K562 (cell line): ENCODE measurements around the gene GABPB2. TPM values are rescaled to one million over a fixed set of nuclear protein-coding genes. Genes with fewer than 3 reads are reported as not detected.

Experiments
- ATF7 ChIP-seq: fragments of 450-650 bp; IDR thresholded peaks from 2 replicates; pipeline ENCODE4 v1.7.1; 2014; ENCODE audit warnings: mild to moderate bottlenecking, moderate library complexity
- BHLHE40 ChIP-seq: IDR thresholded peaks from 2 replicates; pipeline ENCODE4 v1.6.1; 2011; ENCODE audit warnings: low read length, improper control_type of control experiment
- ELK1 ChIP-seq: sonication (generic); formaldehyde crosslinking; IDR thresholded peaks from 2 replicates; pipeline ENCODE4 v1.8.1; 2022; ENCODE audit warnings: missing genetic modification reagents
- ESRRB ChIP-seq: fragments of 250-450 bp; sonication (Bioruptor Pico); IDR thresholded peaks from 2 replicates; pipeline ENCODE4 v1.5.0; 2020; ENCODE audit warnings: mild to moderate bottlenecking, moderate library complexity, borderline replicate concordance
- GTF2E2 ChIP-seq: fragments of 200-800 bp; sonication (Bioruptor generic); IDR thresholded peaks from 2 replicates; pipeline ENCODE4 v1.6.1; 2016; ENCODE audit warnings: missing genetic modification characterization, missing compliant biosample characterization
- MBD2 ChIP-seq: sonication (generic); IDR thresholded peaks from 2 replicates; pipeline ENCODE4 v1.6.1; 2016; ENCODE audit warnings: low read depth, borderline replicate concordance
- NFIX ChIP-seq: fragments of 250-450 bp; sonication (Bioruptor Pico); IDR thresholded peaks from 2 replicates; pipeline ENCODE4 v1.4.0; 2020; ENCODE audit warnings: low read depth, mild to moderate bottlenecking, moderate library complexity
- RBM17 ChIP-seq: fragments of 200-400 bp; formaldehyde crosslinking; IDR thresholded peaks from 2 replicates; pipeline ENCODE4 v1.6.1; 2017; ENCODE audit warnings: low read depth, mild to moderate bottlenecking, low read length, borderline replicate concordance
- RFX1 ChIP-seq: fragments of 450-650 bp; IDR thresholded peaks from 2 replicates; pipeline ENCODE4 v1.6.1; 2016; ENCODE audit warnings: mild to moderate bottlenecking, moderate library complexity
- SMARCA4 ChIP-seq: fragments of 450-650 bp; IDR thresholded peaks from 2 replicates; pipeline ENCODE4 v1.6.1; 2016
- SP1 ChIP-seq: sonication (generic); formaldehyde crosslinking; IDR thresholded peaks from 2 replicates; pipeline ENCODE4 v1.8.1; 2022; ENCODE audit warnings: mild to moderate bottlenecking, missing genetic modification reagents
- STAG1 ChIP-seq: sonication (generic); formaldehyde crosslinking; IDR thresholded peaks from 2 replicates; pipeline ENCODE4 v1.5.0; 2020; ENCODE audit warnings: missing genetic modification reagents, borderline replicate concordance
- TBP ChIP-seq: optimal IDR thresholded peaks from 2 replicates; pipeline ENCODE3; 2011; ENCODE audit warnings: low read depth, low read length, improper control_type of control experiment
- TEAD4 ChIP-seq, 2 experiments: sonication (generic) in 1 of 2; formaldehyde crosslinking in 1 of 2; IDR thresholded peaks; 2 replicates each; pipeline versions ENCODE4 v1.6.1 to v1.8.0; 2012 to 2022; ENCODE audit warnings: borderline replicate concordance in 1 of 2, inconsistent platforms in 1 of 2, low read length in 1 of 2, mild to moderate bottlenecking in 1 of 2, missing genetic modification reagents in 1 of 2
- ZBTB49 ChIP-seq: sonication (generic); formaldehyde crosslinking; IDR thresholded peaks from 2 replicates; pipeline ENCODE4 v1.8.0; 2022; ENCODE audit warnings: missing genetic modification reagents, mild to moderate bottlenecking, borderline replicate concordance
- ZNF134 ChIP-seq: fragments of 250-450 bp; sonication (Bioruptor Pico); conservative IDR thresholded peaks from 2 replicates; pipeline ENCODE4 v1.4.0; 2020
- ZNF175 ChIP-seq: fragments of 200-800 bp; sonication (Bioruptor generic); IDR thresholded peaks from 2 replicates; pipeline ENCODE4 v1.6.1; 2016; ENCODE audit warnings: low read depth, mild to moderate bottlenecking, missing genetic modification characterization, missing compliant biosample characterization
- ZNF280A ChIP-seq: fragments of 450-650 bp; IDR thresholded peaks from 2 replicates; pipeline ENCODE4 v1.6.1; 2018; ENCODE audit warnings: mild to moderate bottlenecking, low read depth; ENCODE audit not compliant: partially characterized antibody
- ZNF644 ChIP-seq: fragments of 200-800 bp; sonication (Bioruptor generic); IDR thresholded peaks from 2 replicates; pipeline ENCODE4 v1.6.1; 2016; ENCODE audit warnings: low read depth, missing genetic modification characterization, missing compliant biosample characterization
- polyA plus RNA-seq, 8 experiments: library from polyadenylated mRNA; depleted of rRNA in 4 of 8; stranded (reverse) in 5 of 8; unstranded in 3 of 8; fragments of >200 nt; fragmentation: Nextera tagmentation in 2 of 8; fragmentation: Illumina TruSeq in 1 of 8; extraction: Ambion mirVana in 2 of 8; extraction: Trizol in 1 of 8; gene quantifications; 2 replicates each; pipeline versions ENCODE4 v1.2.1 to v1.2.3, GENCODE V29; 2011 to 2014; ENCODE audit warnings: inconsistent platforms in 1 of 8, missing spikeins in 1 of 8
- total RNA-seq, 7 experiments: library from RNA; depleted of rRNA in 6 of 7; stranded (reverse); fragments of >200 nt in 6 of 7; fragmentation: Illumina TruSeq in 2 of 7; extraction: Trizol in 2 of 7; gene quantifications; 2 replicates each; pipeline versions ENCODE4 v1.2.1 to v1.2.3, GENCODE V29; 2011 to 2021; ENCODE audit warnings: low replicate concordance in 1 of 7
- TF ChIP-seq, protein P1 (sequence below): sonication (generic); formaldehyde crosslinking; IDR thresholded peaks from 2 replicates; pipeline ENCODE4 v1.8.1; 2023; ENCODE audit warnings: mild to moderate bottlenecking, missing genetic modification reagents, moderate library complexity

GABPB2 gene
- total and polyA plus RNA-seq, 9 of the 15 experiments (the other 6 are each of a cell fraction or from before 2014, with no cell fraction given): 2.2 to 13.3 (median 6.1) TPM

DNA sequence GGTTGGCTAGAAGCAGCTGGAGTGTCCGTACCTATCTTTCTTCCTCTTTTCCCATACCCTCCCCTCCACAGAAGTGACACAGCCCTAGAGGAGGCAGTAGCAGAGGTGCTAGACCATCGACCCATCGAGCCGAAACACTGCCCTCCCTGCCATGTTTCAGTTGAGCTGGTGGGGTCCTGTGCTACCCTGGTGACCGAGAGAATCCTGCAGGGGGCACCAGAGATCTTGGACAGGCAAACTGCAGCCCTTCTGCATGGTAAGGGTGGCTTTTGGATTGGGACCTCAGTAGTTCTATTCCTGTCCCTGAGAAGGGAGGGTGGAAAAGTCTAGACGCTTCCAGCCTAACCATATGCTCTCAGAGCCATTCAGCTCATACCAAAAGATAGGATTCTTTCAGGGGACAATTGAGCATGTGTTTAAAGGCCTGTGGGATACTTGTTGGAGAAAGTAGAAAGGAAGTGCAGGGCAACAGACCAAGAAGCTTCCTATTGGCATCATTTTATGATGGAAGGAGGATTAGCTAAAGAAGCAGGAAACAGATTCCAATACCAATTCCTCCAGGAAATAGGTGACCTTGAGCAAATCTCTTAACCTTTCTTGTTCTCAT is 45.9 kb upstream of the GABPB2 start (continued):
- TF ChIP-seq TBP: peak; percentile 15
- 0 out of 2 replicates have a peak, but pooled peaks have one; percentile 41 for TF ChIP-seq BHLHE40
- TF ChIP-seq ATF7: peak; percentile 12; the same call in 1 of the 2 replicates
- no peak for TF ChIP-seq RBM17
- TF ChIP-seq STAG1 (CRISPR knock-in tag): peak; percentile 52; the same call in 1 of the 2 replicates
- TF ChIP-seq ELK1 (CRISPR knock-in tag): no peak
- no peak for TF ChIP-seq MBD2
- TF ChIP-seq, protein P1, sequence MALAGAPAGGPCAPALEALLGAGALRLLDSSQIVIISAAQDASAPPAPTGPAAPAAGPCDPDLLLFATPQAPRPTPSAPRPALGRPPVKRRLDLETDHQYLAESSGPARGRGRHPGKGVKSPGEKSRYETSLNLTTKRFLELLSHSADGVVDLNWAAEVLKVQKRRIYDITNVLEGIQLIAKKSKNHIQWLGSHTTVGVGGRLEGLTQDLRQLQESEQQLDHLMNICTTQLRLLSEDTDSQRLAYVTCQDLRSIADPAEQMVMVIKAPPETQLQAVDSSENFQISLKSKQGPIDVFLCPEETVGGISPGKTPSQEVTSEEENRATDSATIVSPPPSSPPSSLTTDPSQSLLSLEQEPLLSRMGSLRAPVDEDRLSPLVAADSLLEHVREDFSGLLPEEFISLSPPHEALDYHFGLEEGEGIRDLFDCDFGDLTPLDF: no peak
- no peak for TF ChIP-seq NFIX (CRISPR knock-in tag)
- TF ChIP-seq GTF2E2 (tag): no peak
- TF ChIP-seq TEAD4 (IDR thresholded peaks at IDR 0.05; ENCODE audit: low read length): 0 out of 2 replicates have a peak, but pooled peaks have one; percentile 3
- no peak for TF ChIP-seq TEAD4 (CRISPR knock-in tag; IDR thresholded peaks at IDR 0.05; ENCODE audit: borderline replicate concordance)
- no peak for TF ChIP-seq ZBTB49 (CRISPR knock-in tag)
- TF ChIP-seq ESRRB (CRISPR knock-in tag): no peak
- no peak for TF ChIP-seq ZNF134 (CRISPR knock-in tag)
- TF ChIP-seq ZNF280A: no peak
- peak; percentile 19; the same call in 1 of the 2 replicates for TF ChIP-seq RFX1
- 0 out of 2 replicates have a peak, but pooled peaks have one; percentile 15 for TF ChIP-seq SMARCA4
- TF ChIP-seq SP1 (CRISPR knock-in tag): peak; percentile 44; the same call in 1 of the 2 replicates
- no peak for TF ChIP-seq ZNF175
- no peak for TF ChIP-seq ZNF644
